Retina (tissue), 1 donor: ENCODE results near the gene FBXW12.
"Not testable (repeated sequence)": the region's sequence is repeated elsewhere in the genome, so short reads cannot be mapped to it uniquely, and the experiment has no call there.

Experiments used
- DNase-seq: peaks from one replicate; pipeline ENCODE4 v3.0.0-alpha.2; 2016

FBXW12 gene, protein sequence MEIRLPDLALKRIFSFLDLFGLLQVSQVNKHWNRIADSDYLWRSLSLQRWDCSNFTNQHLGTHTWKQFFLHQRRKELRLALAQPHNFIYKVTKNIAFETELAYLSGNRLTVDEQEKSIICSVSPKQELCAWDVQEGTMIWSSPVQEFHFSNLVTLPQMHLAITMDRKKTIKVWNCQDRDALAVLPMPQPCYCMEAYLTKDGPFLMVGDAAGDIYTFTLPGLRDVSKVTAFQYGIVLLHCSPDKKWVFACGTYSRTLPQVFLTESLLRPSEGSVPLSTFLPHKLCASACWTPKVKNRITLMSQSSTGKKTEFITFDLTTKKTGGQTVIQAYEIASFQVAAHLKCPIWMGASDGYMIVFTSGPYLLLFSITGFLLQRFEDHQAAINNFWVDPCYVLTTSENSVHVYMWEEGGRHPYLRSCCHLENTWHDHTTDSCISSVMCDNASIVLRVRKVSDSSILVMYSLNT

DNA sequence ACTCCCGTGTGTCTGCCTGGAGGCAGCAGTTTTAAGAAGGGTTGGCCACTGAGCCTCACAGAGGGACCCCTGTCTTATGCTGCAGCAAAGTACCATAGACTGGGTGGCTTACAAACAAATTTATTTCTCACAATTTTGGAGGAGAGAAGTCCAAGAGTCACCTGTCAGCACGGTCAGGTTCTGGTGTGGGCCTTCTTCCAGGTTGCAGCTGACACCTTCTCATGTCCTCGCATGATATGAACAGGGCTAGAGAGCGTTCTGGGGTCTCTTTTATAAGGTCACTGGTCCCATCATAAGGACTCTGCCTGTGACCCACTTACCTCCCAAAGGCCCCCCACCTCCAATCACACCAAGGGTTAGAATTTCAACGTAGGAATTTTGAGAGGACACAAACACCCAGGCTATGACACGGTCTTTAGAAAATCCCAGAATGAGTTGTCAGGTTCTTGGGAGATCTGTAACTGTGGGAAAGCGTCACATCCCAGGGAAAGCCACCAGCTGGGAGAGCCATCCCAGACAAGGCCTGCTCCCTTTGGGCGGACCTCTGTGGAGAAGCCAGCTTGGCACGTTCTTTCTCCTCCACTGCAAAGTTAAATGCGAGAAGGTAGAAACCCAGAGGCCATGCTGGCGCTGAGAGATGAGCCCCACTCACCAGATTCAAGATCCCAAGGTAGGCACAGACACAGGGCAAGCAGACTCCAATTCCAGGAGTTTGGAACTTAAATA lies at the start of gene FBXW12:
Gene FBXW12 (plus strand): TSS at position 569 of the 726 bp plus-strand sequence. CDS start 549 bp downstream, outside the sequence.
- DNase-seq = no peak

DNA sequence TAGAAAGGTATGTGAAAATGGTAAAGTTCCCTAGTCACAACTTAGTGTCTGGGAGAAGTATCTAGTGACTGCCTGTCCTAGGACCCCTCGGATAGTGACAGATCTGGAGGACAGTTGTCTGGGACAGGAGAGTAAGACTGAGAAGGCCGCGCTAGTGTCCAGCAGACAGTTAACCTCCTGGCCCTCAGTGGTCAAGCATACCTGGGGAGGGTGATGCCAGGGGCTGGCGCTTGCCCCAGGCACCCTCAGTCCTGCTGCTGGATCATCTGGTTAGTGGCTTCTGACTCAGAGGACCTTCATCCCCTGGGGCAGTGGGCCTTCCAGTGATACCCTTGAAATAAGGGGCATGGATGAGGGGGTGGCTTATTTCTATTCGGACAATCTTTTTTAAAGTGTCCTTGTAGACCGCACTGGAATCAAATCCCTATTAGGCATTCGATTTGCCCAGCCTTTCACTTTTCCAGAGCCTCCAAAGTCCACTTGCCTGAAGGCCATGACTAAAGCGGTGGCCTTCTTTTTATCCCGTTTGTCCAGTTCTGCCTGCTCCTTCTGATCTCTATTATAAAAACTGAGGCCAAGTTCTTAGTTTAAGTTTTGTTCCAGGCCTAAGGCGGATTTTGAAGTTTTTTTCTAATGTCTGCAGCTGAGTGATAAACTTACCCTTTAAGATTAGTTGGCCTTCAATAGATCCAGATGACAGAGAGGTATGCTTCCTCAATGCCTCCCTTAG lies 40.1 kb upstream of the FBXW12 start:
- DNase-seq = not testable (repeated sequence)

DNA sequence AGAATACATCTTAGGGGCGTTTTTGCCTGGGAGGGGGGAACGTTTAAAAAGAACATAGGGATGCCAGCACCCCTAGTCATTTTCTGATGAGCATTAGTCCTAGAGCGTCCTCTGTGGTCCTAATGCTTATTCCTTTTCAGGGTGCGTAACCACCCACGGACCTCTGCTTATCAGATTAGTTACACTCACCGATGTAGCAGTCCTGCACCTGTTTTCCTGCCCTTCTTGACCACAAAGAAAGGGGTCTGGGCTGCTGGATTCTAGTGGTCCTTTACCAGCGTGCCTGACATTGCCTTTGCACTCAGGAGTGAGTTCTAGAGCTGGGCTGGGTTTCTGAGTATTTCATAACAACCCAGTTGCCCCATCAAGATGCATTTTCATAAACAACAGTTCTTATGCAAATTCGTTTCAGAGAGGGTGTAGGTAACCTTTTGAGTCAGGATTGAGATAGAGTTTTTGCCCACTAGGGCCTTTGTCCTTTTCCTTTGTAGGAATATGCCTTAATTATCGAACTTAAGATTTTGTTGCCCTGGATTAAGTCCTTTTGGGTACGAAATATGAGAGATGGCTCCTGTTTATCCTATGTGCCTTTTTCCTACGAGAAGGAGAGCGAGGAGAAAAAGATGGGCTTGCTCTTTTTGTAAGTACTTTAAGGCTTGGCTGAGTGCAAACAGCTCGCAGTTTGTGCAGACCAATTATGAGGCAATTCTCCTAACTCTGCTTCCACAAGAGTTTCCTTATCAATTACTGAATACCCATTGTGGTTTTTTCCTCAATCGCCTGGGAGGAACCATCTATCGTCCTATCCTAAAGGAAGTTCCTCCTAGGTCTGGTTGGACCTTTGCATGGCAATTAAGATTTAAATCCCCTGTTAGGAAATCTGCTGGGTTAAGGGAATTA lies 38.4 kb upstream of the FBXW12 start, which contains the start of gene SPINK8:
Gene SPINK8 (minus strand): TSS at position 316 of the 900 bp plus-strand sequence. CDS start 5,320 bp downstream, outside the sequence.
- not testable (repeated sequence) for DNase-seq

DNA sequence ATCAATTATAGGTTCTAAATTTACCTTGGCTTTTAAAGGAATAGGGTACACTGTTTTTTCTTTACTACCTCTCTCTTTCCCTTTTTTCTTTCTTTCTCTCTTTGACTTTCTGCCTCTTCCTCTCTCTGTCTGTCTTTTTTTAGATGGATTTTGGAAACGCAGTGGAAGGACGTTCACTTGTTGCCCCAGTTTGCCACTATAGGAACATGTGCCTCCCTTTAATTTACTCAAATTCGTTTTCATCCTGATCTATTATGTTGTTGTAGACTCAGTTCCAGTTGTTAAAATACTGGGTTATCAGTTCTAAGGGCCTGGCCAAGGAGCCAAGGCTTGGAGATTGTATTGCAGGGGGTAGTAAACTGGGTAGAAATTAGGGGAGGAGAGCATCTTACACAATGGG lies 37.4 kb upstream of the FBXW12 start:
- no peak for DNase-seq

DNA sequence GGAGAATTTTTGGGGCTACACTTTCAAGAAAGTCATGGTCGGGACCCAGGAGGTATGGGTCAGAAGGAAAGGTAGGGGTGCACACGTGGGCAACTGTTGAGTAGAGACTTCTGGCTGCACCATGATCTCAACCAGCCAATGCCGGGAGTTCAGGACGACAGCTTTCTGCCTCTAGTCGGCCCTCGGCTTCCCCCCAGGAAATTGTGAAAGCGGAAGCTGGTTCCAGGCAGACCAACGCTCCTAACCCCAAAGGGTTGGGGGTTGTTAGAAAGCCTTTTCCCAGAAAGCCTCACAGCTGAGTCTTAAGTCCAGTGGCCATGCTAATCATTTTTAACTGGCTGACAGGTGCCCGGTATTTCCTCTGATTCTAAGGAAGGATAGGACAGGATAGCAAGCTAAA lies 36.7 kb upstream of the FBXW12 start:
- not testable (repeated sequence) for DNase-seq

DNA sequence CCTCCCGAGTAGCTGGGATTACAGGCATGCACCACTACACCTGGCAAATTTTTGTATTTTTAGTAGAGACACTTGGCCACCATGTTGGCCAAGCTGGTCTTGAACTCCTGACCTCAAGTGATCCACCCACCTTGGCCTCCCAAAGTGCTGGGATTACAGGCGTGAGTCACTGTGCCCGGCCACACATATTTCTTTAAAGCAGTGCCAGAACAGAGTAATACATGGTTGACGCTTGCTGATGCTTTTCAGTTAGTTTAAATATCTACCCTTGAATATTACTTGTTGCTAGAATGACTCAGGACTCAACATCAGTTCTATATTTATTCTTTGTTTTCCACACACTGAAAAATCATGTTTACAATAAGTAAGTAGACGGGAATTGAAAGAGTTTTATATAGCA lies 34.5 kb upstream of the FBXW12 start:
- DNase-seq = not testable (repeated sequence)

DNA sequence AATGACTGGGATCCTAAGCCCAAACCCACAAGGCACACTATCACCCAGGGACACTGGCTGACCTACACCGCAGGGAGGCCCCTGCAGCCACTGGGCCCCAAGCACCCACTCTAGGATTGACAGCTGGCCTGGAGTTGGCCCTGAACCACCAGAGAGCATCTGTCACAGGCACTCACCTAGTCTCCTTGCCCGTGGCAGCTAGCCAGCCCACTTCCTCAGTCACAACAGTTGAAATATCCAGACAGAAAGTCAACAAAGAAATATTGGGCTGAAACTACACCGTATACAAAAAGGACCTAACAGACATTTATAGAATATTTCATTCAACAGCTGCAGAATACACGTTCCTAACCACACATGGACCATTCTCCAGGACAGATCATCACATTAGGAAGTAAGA lies 33.4 kb upstream of the FBXW12 start:
- no peak for DNase-seq

DNA sequence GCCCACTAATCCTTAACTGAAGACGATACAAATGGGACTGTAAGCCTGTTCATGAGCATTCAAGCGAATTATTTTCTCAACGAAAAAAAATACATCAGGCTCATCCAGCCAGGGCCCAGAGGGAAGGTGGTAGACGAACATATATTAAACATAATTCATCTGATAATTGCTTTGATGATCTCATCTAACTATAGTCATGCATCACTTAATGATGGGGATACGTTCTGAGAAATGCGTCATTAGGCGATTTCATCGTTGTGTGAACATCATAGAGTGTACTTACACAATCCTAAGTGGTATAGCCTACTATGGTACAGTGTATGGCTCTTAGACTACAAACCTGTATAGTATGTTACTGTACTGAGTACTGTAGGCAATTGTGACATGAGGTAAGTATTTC lies 28.6 kb upstream of the FBXW12 start:
- DNase-seq = no peak

DNA sequence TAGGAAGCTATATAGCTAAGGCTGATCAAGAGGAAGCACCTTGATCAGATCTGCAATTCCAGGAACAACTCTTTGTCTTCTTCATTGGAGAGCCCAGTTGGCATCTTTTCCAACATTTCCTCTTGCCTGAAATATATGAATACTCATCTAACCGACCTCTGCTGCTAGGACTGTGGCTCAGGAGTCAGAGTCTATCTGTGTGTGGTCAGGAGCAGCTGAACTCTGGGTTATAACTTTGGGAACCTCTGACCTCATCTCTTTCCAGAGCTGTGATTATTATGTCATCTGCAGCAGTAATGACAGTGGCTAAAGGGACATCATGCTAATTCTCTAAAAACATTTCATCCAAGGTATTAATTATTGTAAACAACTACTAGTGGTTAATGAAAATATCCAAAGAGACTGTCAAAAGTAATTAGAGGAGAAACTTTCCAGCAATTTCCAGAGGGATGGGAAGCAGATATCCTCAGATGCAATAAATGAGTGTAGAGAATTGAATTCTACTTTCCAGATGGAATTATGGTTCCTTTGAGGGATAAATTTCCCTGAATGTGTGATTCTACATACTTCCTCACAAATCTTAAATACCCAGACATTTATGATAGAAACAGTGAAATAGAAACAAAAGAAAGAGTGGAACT lies 27.0 kb upstream of the FBXW12 start:
- DNase-seq = no peak

DNA sequence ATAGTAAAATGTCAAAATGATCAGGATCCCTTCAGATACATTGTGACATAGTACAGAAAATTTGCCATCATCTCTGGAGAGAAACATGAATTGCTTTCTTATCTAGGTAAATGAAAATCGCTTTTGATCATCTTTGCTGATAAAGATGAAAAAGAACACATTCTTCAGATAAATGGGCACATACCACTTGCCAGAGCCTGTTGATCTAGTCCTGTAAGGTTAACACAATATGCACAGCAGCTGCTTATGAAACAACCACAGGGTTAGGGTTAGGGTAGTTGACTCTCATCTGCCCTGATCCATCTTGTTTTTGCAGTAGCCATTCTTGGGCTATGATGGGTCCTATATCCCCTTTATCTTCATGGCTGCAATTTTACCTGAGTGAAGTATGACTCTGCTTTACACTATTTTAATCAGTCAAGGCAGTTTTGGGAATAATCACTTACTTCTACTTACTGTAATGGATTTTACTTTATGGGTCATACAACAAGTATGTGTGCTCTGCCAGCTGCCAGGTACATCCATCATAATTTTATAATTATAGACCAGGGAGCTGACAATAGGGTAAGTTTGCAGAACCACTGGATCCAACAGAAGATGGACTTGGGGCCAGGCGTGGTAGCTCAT lies 26.0 kb upstream of the FBXW12 start:
- no peak for DNase-seq

DNA sequence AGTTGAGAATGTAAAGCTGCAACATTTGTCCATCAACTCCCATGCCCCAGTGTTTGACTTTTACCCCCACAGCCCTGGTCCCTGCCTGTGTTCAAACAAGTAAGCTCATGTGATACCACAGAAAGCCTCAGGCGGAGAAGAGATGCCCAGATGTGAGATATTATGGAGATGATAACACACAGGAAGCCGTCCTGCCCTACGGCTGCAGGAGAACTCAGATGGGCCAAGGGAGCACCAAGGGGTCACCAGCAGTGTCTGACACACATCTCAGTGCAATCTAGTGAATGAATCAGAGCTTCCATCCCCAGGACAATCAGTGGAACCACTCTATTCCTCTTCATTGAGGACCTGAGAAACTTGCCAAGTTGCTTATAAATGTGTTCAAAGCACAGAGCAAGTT lies 24.5 kb upstream of the FBXW12 start:
- no peak for DNase-seq

DNA sequence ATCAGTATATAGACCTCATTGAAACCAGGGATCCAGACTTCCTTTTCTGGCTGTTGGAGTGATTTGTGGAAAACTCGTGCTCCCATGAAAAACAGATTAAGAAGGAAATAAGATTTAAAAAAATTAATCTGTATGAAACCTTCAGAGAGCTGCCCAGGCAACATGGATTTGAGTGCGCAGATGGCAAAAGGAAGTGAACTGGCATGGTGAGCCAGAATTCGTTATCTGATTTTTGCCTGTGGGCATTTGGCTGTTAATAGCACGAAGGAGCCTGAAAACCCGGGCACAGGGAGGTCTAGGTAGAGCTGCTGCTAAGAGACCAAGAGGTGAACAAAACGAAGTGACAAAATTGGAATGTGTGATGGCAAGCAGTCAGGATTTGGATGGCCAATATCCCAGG lies 19.5 kb upstream of the FBXW12 start:
- DNase-seq = no peak

DNA sequence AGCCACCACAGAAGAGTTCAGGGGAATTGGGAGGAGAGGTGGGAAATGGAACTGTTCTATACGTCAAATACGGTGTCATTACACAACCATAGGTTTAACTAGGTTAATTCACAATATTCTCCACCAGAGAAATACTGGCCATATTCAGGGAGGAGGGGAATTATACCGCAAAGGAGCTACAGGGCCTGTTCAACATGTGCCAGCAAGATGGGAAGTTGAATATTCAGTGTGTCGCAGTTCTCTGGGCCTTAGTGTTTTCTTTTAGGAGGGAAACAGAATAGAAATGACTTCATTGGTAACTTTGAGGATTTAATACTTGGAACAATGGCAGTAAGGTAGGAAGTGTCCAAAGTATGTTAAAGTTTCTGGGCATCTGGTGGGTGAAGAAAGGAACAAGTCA lies 18.0 kb upstream of the FBXW12 start:
- DNase-seq = no peak

DNA sequence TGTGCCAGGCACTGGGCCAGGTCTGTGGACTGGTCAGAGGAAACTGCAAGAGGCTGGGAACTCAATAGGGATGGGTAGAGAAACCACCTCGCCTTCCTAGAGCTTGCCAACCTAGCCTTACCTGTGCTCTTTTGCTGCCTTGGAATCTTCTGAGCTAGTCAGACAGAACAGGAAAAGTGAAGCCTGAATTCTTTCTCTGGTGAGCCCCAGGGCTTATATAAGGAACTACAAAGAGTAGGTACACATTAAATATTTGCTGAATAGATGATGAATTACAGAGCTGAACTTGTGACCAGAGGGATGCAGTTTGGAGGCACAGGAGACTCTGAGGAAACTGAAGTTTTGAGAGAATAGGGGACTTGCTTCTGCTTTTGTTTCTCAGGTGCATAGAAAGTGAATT lies 15.6 kb upstream of the FBXW12 start:
- DNase-seq = no peak

DNA sequence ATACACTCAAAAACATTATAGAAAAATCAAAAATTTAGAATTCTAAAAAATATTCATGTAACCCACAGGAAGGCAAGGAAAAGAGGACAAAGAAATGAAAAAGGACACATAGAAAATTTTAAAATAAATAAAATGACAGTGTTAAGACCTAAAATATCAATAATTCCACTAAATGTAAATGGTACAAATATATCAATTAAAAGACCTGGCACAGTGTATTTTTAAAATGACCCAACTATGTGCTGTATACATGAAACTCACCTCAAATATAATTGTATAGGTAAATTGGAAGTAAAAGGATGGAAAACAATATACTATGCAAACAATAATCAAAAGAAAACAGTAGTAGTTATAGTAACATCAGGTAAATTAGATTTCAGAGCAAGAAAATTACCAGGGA lies 10.1 kb upstream of the FBXW12 start:
- DNase-seq = no peak

DNA sequence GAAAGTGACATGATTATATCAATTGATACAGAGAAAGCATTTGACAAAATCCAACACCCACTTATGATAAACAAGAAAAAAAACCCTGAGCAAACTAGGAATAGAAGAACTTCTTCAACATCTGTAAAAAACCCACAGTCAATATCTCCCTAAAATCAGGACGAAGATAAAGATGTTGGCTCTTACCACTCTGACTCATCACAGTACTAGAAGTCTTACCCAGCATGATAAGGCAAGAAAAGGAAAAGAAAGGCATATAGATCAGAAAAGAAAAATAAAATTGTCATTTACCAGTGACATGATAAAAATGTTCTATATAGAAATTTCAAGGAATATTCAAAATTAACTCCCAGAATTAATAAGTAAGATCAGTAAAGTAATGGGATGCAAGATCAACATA lies 7.2 kb upstream of the FBXW12 start:
- no peak for DNase-seq

DNA sequence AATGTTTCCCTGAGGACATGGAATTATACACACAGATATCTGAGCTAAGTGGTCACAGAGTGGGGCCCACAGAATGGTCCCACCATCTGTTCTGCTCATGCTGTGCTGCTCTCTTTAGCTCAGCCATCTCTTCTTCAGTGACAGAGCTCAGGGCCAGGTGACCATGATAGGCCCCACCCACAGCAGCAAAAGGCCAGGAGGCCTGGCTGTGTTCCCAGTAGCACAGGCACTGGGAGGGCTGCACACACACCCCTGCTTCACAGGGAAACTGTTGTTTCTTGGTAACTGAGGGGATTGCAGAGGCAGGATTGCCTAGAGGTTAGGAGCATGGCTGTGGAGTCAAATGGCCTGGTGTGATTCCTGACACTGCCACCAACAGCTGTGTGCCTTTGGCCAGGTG lies 4.8 kb upstream of the FBXW12 start:
- DNase-seq = no peak

DNA sequence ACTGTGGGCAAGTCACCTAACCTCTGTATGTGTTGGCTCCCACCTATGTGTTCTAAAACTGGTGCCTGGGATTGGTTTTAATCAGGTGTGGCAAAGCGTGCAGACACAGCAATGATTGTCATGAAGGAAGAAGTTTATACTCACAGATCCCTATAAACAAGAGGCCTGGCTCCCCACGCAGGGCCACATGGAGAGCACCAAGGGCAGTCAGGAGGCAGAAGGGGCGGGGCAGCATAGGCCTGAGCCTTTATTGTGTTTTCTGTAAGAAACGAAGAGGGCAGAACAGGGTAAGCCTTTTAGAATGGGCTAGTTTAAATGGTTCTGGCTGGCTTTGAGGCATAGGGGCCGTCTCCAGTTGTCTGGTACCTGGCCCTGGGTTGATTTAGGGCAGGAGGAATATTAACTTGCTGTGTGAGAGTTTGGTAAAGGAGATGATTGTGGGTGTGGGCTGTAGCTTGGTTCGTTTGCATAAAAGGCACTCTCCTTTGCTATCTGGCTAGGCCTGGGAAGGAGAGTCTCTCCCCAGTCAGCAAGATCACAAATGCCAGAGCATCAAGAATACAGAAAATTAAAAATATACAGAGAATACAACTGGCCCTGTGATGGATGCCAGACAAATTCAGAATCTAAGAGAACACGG lies 2.2 kb upstream of the FBXW12 start:
- DNase-seq = no peak

DNA sequence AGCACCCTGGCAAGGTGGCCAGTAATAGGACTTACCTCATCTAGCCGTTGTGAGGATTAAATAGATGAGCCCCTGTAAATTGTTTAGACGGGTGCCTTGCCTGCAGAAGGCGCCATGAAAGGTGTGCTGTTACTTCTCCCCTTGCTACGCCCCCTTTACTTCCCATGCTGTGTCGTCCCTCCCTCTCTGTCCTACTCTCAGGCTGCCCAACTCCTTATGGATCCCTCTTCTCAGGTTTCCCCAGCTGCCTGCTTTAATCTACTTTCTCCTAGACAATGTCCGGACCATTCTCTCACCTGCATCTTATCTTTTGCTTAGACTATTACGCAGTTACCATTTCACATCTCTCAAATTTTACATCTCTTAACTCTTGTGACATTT lies 1.7 kb upstream of the FBXW12 start:
- no peak for DNase-seq

DNA sequence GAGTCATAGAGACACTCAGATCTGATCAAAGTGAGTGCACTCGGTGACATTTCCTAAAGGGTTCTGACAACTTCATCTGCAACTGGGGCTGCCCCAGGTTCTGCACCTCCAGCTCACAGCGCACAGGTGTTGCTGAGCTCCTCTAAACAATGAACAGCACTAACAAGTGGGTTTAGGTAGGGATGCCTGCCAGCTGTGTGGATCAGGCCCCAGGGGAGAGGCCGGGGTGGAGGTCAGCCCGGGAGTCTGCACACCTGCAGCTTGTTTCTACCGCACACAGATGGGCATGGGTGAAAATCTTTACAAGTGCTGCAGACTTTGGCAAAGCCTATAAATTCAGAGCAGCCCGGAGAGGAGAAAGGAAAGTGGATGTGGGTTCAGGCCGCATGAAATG lies 355 bp downstream of the FBXW12 start:
- DNase-seq = no peak
